HG03442 (cell line): ENCODE measurements around the gene TARS3.

Source experiments
- ATAC-seq: cut with Tn5 transposase; IDR thresholded peaks from one replicate; pipeline ENCODE4 v1.9.1; 2021; ENCODE audit warnings: mild to moderate bottlenecking, moderate library complexity; ENCODE audit not compliant: unreplicated experiment

The TARS3 gene

DNA sequence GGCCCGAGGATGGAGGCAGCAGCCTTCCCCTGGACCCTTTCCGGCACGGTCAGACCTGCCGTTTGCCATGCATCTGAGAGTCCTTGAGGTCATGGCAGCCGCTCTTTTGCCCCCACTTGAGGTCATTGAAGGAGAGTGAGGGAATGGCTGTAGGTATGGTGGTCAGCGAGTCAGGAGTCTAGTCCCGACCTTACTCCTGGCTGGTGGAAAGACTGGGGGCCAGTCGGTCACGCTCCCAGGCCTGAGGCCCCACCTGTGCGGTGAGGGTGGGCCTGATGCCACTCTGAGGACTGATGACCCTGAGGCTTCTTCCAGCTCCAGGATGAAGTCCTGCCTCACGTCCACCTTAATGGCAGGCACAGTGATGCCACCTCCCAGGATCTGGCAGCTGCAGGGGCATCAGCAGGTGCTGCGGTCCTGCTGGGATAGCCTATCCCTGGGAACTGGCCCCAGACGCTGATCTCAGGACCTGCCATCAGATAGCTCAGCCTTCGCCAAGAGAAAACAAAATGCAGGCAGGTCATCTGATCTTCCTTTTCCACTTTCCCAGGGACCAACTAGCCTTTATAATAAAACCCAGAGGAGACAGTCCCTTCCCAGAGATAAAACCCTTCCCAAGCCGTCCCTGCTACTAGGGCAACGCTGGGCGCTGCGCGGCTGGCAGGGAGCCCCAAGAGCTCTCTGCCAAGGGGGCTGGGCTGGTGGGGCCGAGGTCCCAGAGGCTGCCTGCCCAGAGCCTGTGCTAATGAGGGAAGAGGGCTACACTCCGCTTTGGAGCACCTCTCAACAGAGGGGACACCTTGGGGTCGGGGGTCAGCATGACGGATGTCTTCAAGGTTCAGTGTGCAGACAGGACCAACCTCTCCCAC, 114.3 kb downstream of the TARS3 start:
- no peak for ATAC-seq

GRCh38 chr15:101608201-101608600, 116.1 kb downstream of the TARS3 start:
- no peak for ATAC-seq

DNA sequence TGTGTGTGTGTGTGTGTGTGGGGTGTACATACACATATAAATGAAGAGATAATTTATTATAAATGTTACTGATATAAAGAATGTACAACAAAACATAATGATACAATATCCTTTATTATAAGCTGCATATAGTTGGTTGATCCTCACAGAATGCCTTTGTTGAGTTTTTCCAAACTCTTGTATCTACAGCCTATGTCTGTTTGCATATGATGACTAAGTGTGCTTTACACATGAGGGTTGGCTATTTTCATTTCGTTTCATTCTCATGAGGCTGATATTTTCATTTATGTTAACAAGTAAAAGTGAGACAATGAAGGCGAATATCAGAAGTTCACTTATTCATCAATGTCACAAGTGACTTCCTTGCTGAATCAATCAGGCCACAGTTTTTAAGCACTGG, 117.2 kb downstream of the TARS3 start:
- ATAC-seq = no peak

DNA sequence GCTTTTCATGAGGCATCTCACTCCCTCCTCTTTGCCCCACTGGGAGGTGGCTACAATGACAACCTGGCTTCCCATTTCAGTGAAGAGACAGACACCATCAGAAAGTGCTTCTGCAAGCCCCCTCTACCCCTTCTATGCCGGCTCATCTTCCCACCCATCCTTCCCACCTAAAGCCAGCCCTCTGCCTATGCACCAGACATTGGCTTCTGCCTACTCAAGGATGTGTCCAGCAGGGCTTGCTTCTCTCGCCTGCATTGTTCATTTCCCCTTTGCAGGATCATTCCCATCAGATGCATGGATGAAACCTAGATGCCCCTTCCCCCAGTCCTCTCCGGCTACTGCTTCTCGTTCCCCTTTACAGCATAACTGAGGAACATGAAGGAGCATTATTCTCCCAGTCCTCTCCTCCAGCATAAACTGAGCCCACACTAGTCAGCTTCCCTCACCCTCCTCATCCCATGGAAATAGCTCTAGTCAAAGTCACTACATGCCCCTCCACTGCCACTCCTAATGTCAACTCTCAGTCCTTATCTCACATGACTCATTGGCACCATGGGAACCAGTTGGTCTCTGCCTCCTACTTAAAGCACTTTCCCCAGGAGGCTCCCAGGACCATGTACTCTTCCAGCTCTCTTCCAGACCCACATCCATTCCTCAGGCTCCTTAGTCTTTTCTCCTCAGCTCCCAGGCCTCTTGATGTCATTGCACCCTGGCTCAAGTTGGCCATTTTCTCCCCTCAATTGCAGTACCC, 120.0 kb downstream of the TARS3 start:
- ATAC-seq = no peak
